NCI-H82 treated with DMSO at 0.1 percent for 48 hours (cell line): Measurements from ENCODE around the gene DYNC1I1.

ENCODE experiments used
- DNase-seq: peaks from one replicate; lab custom pipeline; 2025; ENCODE audit not compliant: unreplicated experiment; lab: John Stamatoyannopoulos, UW

DYNC1I1 gene

DNA sequence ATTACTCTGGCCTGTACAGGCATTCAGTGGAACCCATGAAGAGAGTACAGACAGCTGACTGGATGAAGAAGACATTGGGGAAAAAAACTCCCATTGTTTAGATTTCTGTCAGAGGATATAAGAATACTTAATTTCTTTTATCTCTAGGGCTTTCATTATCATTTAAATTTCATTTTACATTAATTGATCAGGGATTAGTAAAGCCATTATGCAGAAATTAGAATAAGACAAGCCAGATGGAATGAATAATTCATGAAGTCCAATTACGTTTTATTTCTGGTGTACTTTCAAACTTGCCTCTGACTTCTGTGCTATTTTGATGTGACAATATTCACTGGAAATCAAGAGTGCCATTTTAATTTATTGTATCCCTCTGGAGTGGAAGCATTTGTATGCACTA lies 302.5 kb downstream of the DYNC1I1 start:
- DNase-seq, result no peak

DNA sequence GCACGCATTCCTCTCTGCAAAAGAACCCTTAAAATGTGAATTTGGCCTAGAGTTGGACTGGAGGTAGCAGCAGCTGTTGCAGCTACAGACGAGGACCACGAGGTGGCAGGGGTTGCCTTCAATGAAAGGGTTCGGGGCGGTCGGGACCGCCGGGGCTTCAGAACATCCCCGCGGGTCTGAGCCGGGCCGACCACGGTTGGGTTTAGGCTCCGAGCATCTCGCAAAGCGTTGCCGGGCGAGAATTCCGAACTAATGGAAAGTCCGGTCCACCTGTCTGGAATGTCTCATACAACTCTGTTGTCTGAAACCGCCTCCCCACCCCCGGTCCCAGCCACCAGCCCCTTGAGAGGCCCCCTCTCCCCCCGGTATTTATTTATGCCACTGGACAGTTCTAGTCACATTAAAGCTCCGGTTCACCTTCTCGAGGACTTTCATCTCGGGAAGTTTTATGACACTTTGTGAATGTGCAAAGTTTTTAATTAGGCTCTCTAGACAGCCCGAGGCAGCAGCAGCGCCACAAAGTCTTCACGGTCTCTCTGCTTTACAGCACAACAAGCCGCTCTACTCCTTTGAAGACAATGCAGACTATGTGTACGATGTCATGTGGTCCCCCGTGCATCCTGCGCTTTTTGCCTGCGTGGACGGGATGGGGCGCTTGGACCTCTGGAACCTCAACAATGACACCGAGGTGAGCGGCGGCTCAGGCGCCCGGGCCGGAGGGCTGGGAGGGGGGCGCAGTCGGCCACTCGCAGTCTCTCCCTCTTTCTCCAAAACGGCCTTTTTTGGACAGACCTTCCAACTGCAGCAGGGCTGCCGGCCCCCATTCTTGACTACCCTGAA lies 303.4 kb downstream of the DYNC1I1 start:
- peak; percentile 44 for DNase-seq

GRCh38 chr7:96076350-96076707 lies 304.0 kb downstream of the DYNC1I1 start:
- peak; percentile 25 for DNase-seq

DNA sequence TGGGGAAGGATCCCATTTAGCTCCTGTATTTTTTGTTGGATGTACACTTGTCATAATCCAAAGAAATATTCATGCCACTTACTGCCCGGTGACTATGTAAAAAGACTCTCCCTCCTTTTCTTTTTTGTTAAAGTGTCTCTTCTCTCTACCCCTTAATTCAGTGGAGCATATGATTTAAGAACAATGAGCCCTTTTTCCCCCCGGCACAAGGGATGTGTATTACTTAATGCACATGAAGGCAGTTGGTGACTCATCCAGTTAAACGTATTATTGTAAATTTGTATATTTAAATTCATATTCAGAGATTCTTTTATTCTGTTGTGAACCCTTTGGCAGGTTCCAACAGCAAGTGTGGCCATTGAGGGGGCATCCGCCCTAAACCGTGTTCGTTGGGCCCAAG lies 307.7 kb downstream of the DYNC1I1 start:
- no peak for DNase-seq

GRCh38 chr7:96084881-96085553 lies 312.7 kb downstream of the DYNC1I1 start:
- DNase-seq, result no peak

DNA sequence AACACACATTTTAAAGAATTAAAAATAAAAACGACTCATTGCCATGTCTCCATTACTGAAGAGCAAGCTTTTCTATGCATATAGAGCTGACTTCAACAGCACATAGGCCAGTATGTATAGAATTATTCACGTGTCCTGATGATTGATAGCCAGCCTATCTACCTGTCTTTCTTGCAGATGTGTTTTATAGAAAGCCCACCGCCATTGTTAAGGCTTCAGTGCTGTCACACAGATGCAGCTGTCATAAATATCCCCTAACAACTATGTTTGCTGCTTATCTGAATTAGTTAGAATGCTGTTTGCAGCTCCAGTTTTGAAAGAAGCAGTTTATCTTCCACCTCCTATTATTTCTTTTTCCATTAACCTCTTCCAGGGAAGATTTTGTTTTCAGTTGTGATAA lies 313.6 kb downstream of the DYNC1I1 start:
- no peak for DNase-seq

- no peak for DNase-seq
Observed at GRCh38 chr7:96088579-96088978, 316.2 kb downstream of the DYNC1I1 start.

GRCh38 chr7:96089511-96089910 lies 317.2 kb downstream of the DYNC1I1 start:
- DNase-seq, result no peak

GRCh38 chr7:96090756-96091155 lies 318.4 kb downstream of the DYNC1I1 start:
- DNase-seq, result no peak

DNA sequence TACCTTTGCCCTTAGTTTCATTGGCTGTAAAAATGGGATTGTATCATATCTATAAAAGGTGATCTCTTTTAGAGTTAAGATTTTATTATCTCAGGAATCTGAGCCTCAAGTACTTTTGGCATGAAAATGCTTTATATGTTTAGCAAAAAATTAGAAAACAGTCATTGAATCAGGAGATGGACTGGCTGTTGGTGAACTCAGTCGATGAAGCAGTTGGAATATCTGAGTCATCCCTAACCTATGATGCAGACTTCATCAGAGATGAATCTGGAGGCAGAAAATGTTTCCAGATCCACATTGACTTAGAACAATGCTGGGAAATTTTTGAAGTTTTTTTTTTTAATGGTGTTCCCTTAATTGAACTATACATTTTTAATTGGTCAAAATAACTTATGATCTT lies 321.1 kb downstream of the DYNC1I1 start:
- no peak for DNase-seq

DNA sequence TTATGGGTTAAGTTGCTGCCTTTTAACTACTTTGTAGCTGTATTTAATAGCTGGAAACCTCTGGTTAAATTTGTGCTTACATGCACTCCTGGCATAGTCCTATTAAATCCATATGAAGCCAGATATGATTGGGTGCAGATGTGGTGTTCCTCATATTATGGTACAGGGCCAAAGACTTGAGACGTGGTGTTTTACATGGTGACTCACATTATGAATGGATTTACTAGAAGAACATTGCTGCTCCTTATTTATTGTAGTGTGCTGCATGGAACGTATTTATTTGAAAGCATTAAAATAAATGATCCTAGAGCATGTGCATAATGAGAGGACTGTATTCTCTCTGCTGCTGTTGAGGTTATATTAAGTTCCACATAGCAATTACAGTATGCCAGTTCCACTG lies 325.5 kb downstream of the DYNC1I1 start:
- DNase-seq, result no peak

GRCh38 chr7:96100737-96101136 lies 328.4 kb downstream of the DYNC1I1 start:
- no peak for DNase-seq

GRCh38 chr7:96102096-96102811 lies 329.9 kb downstream of the DYNC1I1 start:
- DNase-seq, result no peak

DNA sequence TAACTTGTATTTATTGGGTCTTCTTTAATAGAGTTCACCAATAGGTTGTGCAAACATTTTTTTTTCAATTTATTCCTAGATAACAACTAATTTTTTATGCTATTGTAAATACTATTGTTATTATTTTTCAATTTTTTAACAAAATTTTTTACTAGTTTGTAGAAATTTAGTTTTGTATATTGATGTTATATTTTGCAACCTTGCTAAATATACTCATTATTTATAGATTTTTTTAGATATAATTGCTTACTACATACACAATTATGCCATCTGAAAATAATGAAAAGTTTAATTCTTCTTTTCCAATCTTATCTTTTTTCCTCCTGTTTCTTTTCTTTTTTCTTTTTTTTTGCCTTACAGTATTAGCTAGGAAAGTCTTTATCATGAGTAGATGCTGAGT lies 332.6 kb downstream of the DYNC1I1 start:
- no peak for DNase-seq

DNA sequence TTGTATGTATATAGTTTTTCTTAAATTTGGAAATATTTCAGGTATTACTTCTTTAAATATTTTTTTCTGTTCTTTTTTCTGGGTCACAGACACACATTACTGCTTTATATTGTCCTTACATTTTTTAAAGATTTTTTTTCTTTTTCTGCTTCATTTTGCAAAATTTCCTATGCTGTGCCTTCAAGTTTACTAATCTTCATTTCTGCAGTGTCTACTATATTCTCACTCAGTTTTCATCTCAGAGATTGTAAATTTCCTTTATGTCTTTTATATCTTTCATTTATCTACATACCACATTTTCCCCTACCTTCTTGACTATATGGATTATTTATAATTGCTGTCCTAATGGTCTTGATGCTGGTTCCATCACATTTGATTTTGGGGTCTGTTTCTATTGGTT lies 339.1 kb downstream of the DYNC1I1 start:
- DNase-seq, result no peak

GRCh38 chr7:96114190-96114589 lies 341.8 kb downstream of the DYNC1I1 start:
- no peak for DNase-seq

DNA sequence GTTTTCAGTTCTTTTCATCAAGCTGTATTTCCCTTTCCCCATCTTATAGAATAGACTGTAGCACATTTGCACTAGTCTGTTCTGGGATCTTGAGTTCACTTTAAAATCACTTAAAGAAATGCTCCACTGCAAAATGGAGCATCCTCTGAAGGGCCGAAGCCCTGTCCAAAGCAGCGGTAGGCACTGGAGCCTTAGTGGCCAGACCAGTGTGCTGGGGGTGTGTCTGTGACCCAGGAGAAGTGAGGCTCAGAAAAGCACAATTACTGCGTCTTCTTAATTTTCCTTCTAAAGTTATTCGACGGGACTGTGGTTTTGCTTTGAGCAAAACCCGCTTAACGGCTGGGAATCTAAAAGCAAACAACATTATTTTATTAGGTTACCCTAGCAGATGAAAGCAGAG lies 343.8 kb downstream of the DYNC1I1 start:
- no peak for DNase-seq

DNA sequence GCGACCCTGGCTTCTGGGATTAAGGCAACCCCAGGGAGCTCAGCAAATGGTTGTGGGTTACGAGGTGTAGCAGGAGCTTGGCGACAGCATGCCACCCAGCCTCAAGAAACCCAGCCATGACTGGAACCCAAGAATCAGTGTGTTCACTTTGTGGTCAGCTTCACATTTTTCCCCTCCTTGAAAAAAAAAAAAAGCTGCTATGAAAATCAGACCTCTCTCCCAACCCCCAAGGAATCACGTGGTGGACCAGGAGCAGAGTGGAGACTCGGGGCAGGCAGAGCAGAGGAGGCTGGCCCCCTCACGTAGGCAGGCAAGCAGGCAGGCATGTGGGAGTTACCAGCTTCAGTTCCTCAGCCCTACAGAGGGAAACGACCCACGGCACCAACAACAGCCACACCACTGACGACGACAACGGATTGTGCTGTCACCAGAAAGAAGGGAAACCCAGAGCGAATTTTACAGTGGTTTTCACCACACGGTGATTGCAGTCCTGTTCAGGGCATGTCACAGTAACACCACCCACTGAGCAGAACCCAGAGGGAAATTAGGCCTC lies 346.2 kb downstream of the DYNC1I1 start:
- no peak for DNase-seq

DNA sequence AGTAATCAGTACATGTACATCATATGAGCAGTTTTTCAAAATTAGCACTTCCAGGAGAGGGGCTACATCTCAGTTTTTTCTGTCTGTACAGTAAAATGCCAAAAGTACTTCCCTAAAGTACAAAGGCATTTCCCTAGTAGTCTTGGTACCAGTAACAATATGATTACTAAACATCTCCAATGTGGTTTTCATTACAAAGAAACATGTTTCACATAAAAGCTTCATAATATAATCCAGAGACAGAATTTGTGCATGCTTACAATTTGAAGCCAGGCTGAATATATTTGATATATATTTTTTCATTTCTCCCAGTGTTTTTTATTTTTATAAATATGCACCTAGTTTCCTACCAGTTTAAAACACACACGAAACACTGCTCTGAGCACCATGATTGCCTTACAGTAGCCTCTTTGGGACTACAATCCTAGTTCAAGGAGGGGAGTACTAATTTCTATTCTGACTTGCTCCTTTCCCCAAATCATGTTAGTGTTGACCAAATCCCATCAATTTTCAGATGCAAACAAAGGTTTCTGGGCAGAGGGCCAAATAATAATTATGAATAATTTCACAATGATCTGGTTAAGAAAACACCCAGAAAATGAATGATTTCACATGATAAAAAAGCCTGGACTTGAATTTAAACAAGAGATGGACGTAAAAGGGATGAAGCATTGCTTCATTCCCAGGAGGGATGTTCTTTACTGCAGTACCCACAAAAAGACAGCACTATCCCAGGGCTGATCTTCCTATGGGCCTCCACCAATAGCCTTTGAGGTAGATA lies 348.3 kb downstream of the DYNC1I1 start:
- DNase-seq, result no peak

DNA sequence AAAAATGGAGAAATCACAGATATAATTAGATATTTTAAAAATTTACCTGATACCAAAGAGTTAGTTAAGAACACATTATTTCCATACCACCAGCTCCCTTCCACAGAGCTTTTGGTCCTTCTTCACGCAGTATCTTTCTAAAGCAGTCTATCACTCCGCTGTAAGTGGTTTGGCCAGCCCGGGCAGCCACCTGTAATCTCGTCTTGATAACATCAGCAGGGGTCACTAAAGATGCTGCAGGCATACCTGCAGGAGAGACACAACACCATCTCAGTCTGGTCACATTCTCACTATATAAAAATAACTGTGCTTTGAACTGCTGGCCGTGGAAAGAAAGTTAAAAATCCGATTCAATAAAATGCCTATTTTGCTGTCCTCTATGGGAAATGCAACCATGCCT lies 349.4 kb downstream of the DYNC1I1 start:
- no peak for DNase-seq

DNA sequence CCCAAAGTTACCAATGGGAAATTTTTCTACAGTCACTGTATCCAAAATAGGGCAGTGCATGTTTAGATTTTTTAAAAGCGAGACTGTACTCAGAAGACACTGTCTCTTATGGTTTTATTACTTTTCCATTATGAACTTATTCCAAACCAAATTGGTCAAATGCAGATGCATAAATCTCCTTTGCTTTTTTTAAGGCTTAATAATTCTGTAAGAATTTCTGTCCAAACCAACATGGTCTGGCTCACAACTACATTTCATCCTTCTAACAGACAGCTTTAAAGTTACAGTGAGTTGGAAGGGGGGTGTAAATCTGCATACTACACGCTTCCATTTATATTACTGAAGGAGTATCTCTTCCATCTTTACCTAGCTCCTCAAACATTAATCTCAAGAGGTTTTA lies 350.4 kb downstream of the DYNC1I1 start:
- no peak for DNase-seq
